OCI-M2 (cell line): ENCODE measurements around the gene FMOD.
"Not testable (repeated sequence)": the region's sequence is repeated elsewhere in the genome, so short reads cannot be mapped to it uniquely, and the experiment has no call there.

Experiments
- DNase-seq: peaks from one replicate; lab custom pipeline; 2025; ENCODE audit not compliant: unreplicated experiment; lab: John Stamatoyannopoulos, UW

Gene FMOD

DNA sequence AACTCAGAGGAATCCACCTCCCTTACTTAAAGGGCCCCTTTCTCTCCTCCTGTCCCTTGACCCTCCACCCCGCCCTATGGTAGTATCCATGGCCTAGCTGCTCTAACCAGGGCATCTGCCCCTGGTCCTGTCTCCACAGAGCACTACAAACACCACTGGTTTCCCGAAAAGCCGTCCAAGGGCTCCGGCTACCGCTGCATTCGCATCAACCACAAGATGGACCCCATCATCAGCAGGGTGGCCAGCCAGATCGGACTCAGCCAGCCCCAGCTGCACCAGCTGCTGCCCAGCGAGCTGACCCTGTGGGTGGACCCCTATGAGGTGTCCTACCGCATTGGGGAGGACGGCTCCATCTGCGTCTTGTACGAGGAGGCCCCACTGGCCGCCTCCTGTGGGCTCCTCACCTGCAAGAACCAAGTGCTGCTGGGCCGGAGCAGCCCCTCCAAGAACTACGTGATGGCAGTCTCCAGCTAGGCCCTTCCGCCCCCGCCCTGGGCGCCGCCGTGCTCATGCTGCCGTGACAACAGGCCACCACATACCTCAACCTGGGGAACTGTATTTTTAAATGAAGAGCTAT is 43.9 kb downstream of the FMOD start:
- no peak for DNase-seq

- peak; percentile 83 for DNase-seq
Observed at GRCh38 chr1:203306089-203306964, 44.6 kb downstream of the FMOD start.

DNA sequence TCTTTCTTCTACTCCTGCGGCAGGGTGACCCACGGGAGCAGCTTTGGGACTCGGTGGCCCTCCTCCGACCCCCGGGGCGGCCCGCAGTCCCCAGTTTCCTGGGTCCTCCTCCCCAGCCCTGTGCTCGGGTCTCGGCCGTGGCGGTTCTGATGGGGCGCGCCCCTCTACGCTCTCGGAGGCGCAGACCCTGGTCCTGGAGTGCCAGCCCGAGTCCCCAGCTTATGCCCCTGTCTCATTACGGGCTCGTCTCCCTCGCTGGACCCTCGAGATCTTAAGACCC is 45.2 kb downstream of the FMOD start:
- DNase-seq: no peak

DNA sequence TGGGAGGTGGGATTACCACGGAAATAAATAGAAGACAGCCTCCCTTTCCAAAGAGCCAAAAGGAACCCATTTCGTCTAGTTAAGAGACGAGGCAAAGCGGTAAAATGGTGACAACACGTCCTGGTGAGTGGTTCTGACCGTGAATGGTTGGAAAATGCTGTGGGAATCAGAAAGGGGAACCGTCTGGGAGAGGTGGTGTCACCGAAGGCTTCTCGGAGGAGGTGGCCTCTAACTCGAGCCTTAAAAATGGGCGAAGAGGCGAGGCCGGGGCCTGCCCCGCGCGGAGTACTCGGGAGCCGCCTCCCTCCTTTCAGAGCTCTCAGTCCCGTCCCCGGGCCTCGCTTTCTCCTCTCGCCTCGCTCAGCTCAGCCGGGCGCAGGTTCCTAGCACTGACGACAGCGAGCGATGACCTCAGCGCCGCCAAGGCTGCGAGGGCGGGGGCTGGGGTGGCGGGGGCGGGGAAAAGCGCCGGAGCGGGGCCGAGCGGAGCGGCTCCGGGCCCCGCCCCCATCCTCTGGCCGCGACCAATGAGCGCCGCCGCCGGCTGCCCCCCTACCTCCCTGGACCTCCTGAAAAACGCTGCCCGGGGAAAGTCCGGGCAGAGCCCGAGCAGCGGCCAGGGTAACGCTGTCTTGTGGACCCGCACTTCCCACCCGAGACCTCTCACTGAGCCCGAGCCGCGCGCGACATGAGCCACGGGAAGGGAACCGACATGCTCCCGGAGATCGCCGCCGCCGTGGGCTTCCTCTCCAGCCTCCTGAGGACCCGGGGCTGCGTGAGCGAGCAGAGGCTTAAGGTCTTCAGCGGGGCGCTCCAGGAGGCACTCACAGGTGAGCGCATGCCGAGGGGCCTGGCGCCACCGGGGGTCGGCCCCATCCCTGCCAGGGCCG is 45.8 kb downstream of the FMOD start, which contains the start of gene BTG2:
BTG2 (plus strand) TSS at position 601 of the 890 bp plus-strand sequence; CDS start at position 689, 88 bp downstream.
- no peak for DNase-seq

DNA sequence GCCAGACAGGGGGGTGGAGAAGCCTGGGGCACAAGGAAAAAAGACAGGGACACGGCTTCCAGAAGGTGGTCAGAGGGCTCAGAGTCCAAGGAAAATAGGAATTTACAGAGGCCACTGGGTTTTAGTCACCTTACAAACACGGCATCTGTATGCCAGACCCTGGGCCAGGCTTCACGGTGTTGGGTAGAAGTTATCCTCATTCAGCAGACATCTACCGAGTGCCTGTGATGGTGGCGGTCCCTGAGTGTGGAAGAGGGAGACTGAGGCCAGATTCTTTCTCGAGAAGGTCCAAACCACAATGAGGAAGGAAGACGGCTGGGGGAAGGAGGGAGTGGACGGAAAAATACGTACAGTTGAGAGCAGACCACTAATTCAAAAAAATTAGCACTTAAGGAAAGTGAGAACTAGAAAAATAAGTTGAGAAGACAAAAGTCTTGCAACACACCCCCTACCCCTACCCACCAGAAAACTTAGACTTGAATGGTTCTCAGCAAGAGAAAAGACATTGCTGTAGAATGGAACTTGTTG is 46.5 kb downstream of the FMOD start:
- DNase-seq: no peak

DNA sequence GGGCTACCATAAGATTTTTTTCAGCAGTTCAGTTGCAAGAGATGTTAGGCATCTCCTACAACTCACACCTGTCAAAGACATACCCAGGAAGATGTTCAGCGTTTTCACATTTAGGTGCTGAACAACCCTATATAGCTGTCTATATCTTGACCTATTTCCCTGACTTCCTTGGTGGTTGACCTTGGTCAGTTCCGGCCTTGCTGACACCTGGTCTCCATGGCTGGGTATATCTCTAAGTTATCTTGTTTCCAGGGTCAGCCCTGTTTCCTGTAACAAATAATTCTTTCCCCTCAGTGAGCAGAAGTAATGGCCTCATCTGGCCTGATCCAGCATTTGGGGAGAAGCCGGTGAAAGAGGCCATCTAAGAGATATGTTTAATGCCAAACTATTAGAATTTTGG is 48.0 kb downstream of the FMOD start:
- DNase-seq: no peak

- DNase-seq: no peak
Observed at GRCh38 chr1:203302456-203302855, 48.5 kb downstream of the FMOD start.

DNA sequence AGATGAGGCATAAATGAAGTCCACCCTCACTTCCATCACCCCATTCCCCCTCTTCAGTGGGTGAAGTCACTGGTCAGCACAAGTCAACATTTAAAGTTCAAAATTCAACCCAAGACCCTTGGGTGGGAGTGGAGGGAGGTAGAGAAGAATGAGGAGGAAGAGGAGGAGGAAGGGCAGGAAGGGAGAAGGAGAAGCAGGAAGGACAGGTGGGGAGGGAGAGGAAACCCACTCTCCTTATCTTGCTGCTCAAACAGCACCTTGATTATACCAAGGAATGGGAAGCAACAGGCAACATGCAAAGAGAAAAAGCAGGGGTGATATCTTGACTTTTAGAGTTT is 49.6 kb downstream of the FMOD start:
- no peak for DNase-seq

DNA sequence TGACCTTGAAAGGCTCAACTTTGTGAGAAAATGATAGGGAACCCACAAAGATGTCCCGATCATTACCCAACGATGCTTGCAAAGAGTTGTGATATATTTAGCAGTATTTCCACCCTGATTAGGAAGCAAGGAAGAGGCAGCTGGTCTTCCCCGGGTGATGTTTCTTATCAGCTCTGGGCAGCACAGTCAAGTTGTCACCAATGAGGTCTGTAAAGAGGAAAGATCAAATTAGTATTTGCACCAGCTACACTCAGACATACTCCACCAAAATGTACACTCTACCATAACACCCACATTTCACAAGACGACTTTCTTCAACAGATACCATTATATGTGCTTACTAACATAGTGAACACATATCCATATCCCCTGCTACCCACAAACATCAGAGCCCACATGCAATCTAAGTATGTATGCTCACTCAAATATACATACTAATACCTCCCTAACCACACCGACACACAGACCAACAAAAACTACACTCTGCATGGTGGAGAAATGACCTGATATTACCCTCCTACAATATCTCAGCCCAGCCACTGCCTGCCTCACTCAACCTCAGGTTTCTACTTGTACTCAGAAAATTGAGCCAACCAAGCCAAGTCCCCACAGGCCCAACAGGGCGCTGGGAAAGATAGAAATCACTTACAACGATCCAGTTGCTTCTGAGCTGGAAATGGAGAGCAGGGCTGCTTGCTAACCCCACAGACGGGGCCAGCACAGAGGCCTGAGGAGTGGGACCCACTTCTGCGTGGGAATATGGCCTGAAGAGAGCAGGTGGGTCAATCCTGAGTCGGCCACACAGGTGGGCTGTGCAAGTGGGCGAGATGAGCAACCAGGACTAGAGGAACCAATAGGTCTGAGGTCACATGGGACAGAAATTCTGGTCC is 50.2 kb downstream of the FMOD start:
- peak; percentile 42 for DNase-seq

DNA sequence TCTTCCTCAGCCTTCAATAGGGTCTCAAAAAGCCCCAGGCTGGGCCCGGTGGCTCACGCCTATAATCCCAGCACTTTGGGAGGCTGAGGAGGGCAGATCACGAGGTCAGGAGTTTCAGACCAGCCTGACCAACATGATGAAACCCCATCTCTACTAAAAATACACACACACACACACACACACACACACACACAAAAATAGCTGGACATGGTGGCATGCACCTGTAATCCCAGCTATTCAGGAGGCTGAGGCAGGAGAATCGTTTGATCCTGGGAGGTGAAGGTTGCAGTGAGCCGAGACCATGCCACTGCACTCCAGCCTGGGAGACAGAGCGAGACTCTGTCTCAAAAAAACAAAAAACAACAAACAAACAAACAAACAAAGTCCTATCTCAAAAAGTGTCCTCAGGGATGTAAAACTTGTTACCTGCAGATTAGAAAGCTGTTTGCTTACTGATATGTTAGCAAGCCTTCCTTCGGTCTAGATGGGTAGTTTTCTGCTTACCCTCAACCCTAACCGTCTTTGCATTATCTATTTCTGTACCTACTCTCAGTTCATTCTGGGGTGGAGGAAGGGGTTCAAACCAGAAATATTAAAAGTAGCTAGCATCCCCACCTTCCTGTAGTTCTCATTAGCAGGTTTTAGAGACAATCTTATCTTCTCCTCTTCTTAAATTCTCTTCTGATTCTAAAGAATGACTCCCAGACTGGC is 51.0 kb downstream of the FMOD start:
- not testable (repeated sequence) for DNase-seq

DNA sequence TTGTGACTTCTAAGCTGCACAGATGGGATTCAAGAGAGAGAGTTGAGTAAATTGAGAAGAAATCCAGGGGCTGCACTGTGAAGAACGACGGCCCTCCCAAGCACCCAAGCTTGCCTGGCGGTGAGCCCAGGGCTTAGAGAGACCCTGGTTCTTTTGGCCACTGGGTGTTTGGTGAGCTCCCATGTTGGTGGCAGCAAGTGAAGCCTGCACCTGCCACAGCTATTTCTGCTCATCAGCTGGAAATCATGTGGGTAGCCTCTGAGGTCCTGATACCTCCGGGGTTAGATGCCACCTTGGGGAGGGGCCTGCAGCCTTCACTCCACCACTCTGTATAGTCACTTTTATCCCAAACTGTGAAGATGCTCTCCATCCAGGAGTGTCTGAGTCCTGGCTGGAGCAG is 51.8 kb downstream of the FMOD start:
- no peak for DNase-seq

- no peak for DNase-seq
Observed at GRCh38 chr1:203296460-203297073, 54.4 kb downstream of the FMOD start.

DNA sequence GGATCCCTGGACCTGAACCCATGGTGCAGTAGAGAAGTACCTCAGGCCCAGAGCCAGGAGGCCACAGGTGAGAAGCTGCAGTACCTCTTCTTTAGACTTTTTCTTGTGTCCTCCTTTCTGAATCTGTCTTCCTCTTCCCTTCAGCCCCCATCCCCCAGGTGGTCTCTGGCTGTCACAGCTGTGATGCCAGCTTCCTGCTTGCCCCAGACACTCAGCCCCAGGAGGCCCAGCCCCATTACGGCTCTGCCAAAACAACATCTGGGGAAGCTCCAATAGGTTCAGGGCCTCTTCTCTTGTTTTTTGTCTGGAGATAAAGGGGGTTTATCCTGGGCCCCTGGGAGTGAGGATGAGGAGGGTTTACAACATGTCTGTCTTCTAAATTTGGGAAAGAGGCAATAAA is 55.1 kb downstream of the FMOD start:
- DNase-seq: no peak

DNA sequence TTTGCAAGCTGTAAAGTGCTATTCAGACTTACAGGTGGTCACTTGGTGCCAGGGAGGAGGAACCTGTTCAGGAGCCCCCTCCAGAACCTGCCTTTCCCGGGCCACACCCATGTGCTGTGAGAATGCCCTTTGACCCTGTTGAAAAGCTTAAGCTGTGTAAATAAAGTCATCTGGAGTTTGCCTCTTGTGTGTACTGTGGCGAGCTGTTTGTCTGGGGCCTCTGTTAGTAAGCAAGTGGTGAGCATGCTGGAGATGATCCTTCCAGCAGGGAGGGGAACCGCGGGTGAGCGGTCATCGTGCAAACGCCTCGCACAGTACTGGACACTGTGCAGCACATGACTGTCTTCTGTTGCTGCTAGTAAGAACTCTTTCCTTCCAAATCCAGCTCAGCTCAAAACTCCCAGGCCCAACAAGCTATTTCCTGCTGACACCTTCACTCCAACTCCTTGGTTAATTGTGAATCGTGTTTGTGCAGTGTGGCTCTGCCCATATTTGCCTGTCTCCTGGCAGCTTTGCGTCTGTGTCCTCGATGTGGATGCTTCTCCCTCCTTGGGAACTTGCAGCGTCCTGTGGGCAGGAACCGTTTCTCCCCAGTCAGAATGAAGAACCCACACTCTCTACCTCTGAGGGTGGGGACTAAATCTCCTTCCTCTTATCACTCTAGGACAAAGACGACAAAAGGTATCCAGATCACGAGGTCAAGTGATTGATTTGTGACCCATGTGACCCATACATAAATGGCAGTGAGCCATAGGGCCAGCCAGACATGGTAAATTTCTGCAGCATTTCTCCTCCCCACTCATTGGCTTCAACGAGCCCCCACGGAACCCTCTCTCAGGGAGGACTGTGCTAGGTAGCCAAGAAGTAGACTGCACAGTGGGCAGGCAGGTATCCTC is 59.5 kb downstream of the FMOD start:
- no peak for DNase-seq
